Skin epidermis (tissue), 12 donors: ENCODE results near the gene POU6F2.
"Not testable (repeated sequence)": the region's sequence is repeated elsewhere in the genome, so short reads cannot be mapped to it uniquely, and the experiment has no call there.

Experiments
- H3K27ac ChIP-seq, 21 experiments: fragments of 200-600 bp; sonication (generic) in 11 of 21; one replicate each; pipeline ENCODE4 v1.5.0; 2020; ENCODE audit warnings: mild to moderate bottlenecking in 3 of 21, inconsistent platforms in 2 of 21, moderate library complexity in 2 of 21
- H3K4me3 ChIP-seq, 7 experiments: fragments of 200-600 bp; sonication (generic) in 2 of 7; one replicate each; pipeline ENCODE4 v1.5.0; 2020; ENCODE audit warnings: inconsistent platforms in 2 of 7, mild to moderate bottlenecking in 2 of 7, moderate library complexity in 1 of 7

The POU6F2 gene

GRCh38 chr7:39372383-39372782 lies 394.7 kb downstream of the POU6F2 start:
- Histone ChIP-seq H3K4me3 (no peak overlapping the region), H3K27ac (no peak overlapping the region)

GRCh38 chr7:39374436-39375040 lies 396.8 kb downstream of the POU6F2 start:
- H3K27ac ChIP-seq: no peak overlapping the region

GRCh38 chr7:39375047-39375873 lies 397.6 kb downstream of the POU6F2 start:
- Histone ChIP-seq H3K27ac (no peak overlapping the region), H3K4me3 (no peak overlapping the region)

More at GRCh38 chr7:39374436-39375040, 396.8 kb downstream of the POU6F2 start:
- H3K4me3 ChIP-seq: no peak overlapping the region

- Histone ChIP-seq H3K4me3 (no peak overlapping the region), H3K27ac (no peak overlapping the region)
Observed at GRCh38 chr7:39375874-39376190, 398.1 kb downstream of the POU6F2 start.

- not testable (repeated sequence) for H3K27ac ChIP-seq, H3K4me3 ChIP-seq
Observed at GRCh38 chr7:39376881-39377280, 399.2 kb downstream of the POU6F2 start.

- Histone ChIP-seq H3K27ac (no peak overlapping the region), H3K4me3 (no peak overlapping the region)
Observed at GRCh38 chr7:39379416-39379815, 401.7 kb downstream of the POU6F2 start.

- H3K4me3 ChIP-seq: no peak overlapping the region
- H3K27ac ChIP-seq: no peak overlapping the region
Observed at GRCh38 chr7:39383136-39383535, 405.4 kb downstream of the POU6F2 start.

GRCh38 chr7:39384386-39384785 lies 406.7 kb downstream of the POU6F2 start:
- H3K4me3 ChIP-seq: no peak overlapping the region
- no peak overlapping the region for H3K27ac ChIP-seq

GRCh38 chr7:39386718-39387117 lies 409.0 kb downstream of the POU6F2 start:
- Histone ChIP-seq H3K4me3 (no peak overlapping the region), H3K27ac (no peak overlapping the region)

- no peak overlapping the region for H3K4me3 ChIP-seq
- no peak overlapping the region for H3K27ac ChIP-seq
Observed at GRCh38 chr7:39392151-39392550, 414.4 kb downstream of the POU6F2 start.

- Histone ChIP-seq H3K4me3 (no peak overlapping the region), H3K27ac (no peak overlapping the region)
Observed at GRCh38 chr7:39394105-39394680, 416.5 kb downstream of the POU6F2 start.

- no peak overlapping the region for H3K4me3 ChIP-seq
- no peak overlapping the region for H3K27ac ChIP-seq
Observed at GRCh38 chr7:39399458-39399857, 421.7 kb downstream of the POU6F2 start.

GRCh38 chr7:39399986-39400385 lies 422.3 kb downstream of the POU6F2 start:
- no peak overlapping the region for H3K4me3 ChIP-seq

GRCh38 chr7:39400836-39401235 lies 423.1 kb downstream of the POU6F2 start:
- Histone ChIP-seq H3K27ac (no peak overlapping the region), H3K4me3 (no peak overlapping the region)

More at GRCh38 chr7:39399986-39400385, 422.3 kb downstream of the POU6F2 start:
- no peak overlapping the region for H3K27ac ChIP-seq

GRCh38 chr7:39402034-39402433 lies 424.3 kb downstream of the POU6F2 start:
- no peak overlapping the region for H3K4me3 ChIP-seq

GRCh38 chr7:39404907-39405306 lies 427.2 kb downstream of the POU6F2 start:
- no peak overlapping the region for H3K27ac ChIP-seq

More at GRCh38 chr7:39402034-39402433, 424.3 kb downstream of the POU6F2 start:
- no peak overlapping the region for H3K27ac ChIP-seq

GRCh38 chr7:39405581-39405980 lies 427.9 kb downstream of the POU6F2 start:
- Histone ChIP-seq H3K27ac (no peak overlapping the region), H3K4me3 (no peak overlapping the region)

More at GRCh38 chr7:39404907-39405306, 427.2 kb downstream of the POU6F2 start:
- no peak overlapping the region for H3K4me3 ChIP-seq

- no peak overlapping the region for H3K4me3 ChIP-seq
- H3K27ac ChIP-seq: no peak overlapping the region
Observed at GRCh38 chr7:39406467-39406866, 428.8 kb downstream of the POU6F2 start.

- no peak overlapping the region for H3K4me3 ChIP-seq
Observed at GRCh38 chr7:39407137-39407536, 429.4 kb downstream of the POU6F2 start.

GRCh38 chr7:39407723-39408122 lies 430.0 kb downstream of the POU6F2 start:
- no peak overlapping the region for H3K4me3 ChIP-seq
- no peak overlapping the region for H3K27ac ChIP-seq

More at GRCh38 chr7:39407137-39407536, 429.4 kb downstream of the POU6F2 start:
- H3K27ac ChIP-seq: no peak overlapping the region

GRCh38 chr7:39408906-39409305 lies 431.2 kb downstream of the POU6F2 start:
- Histone ChIP-seq H3K27ac (no peak overlapping the region), H3K4me3 (no peak overlapping the region)
